K562 (cell line): Measurements from ENCODE around the gene SERPINA1. TPM values are rescaled to one million over a fixed set of nuclear protein-coding genes. Genes with fewer than 3 reads are reported as not detected.

ENCODE experiments used
- ATAC-seq: fragments of 200-7000 bp; cut with Tn5 transposase; 3 replicates; pipeline ENCODE4 v1.9.1; 2020; ENCODE audit warnings: moderate library complexity
- BruUV-seq: library from RNA; stranded (reverse); fragments of 400-500 nt; replicated peaks from 2 replicates; lab custom pipeline; 2021; lab: Mats Ljungman, UMichigan
- CTCF ChIA-PET: fragments of 300-600 bp; formaldehyde crosslinking; extraction: SDS; loops from one replicate; lab custom pipeline; 2021; ENCODE audit warnings: low intra/inter-chr PET ratio; lab: Yijun Ruan, JAX
- POLR2A ChIA-PET: fragments of 300-600, 350-650 bp; sonication (Branson Sonifier 250); formaldehyde crosslinking; extraction: SDS; loops from one replicate; lab custom pipeline; 2021; ENCODE audit warnings: antibody characterized with exemption, inconsistent platforms; lab: Yijun Ruan, JAX
- DNase-seq, 4 experiments: peaks; one replicate each; pipeline versions ENCODE4 v3.0.0 to v3.0.0-alpha.2; 2011 to 2018; ENCODE audit warnings: low spot score in 3 of 4, mixed read lengths in 3 of 4; ENCODE audit errors: extremely low read depth in 1 of 4
- FAIRE-seq: peaks from 2 replicates; lab custom pipeline; 2011; peaks lifted over from hg19 to GRCh38; lab: Jason Lieb, UNC
- H2AFZ ChIP-seq: 2 replicates; pipeline ENCODE4 v1.6.0; 2011; ENCODE audit warnings: low read depth, low read length, control low read depth, inconsistent platforms
- H3K27ac ChIP-seq: fragments of 200-600 bp; 3 replicates; pipeline ENCODE4 v1.8.0; 2011; ENCODE audit warnings: low read depth, mild to moderate bottlenecking, control low read depth, inconsistent platforms, low read length, moderate library complexity, mixed read lengths; ENCODE audit errors: extremely low read depth
- H3K27me3 ChIP-seq, 2 experiments: fragments of 300-600 bp in 1 of 2; 2 replicates in 1 of 2; 3 replicates in 1 of 2; pipeline versions ENCODE4 v1.6.0 to v1.8.0; 2011; ENCODE audit warnings: inconsistent platforms in 2 of 2, low read length in 2 of 2, mild to moderate bottlenecking in 1 of 2, mixed read lengths in 1 of 2, moderate library complexity in 1 of 2; ENCODE audit not compliant: control insufficient read depth in 2 of 2, insufficient read depth in 2 of 2
- H3K36me3 ChIP-seq: fragments of 300-600 bp; 3 replicates; pipeline ENCODE4 v1.8.0; 2011; ENCODE audit warnings: mild to moderate bottlenecking, low read length, inconsistent platforms; ENCODE audit not compliant: control insufficient read depth, insufficient read depth
- H3K4me1 ChIP-seq, 2 experiments: fragments of 200-600 bp in 1 of 2; replicated peaks in 1 of 2; 2 replicates in 1 of 2; 3 replicates in 1 of 2; pipeline versions ENCODE4 v1.5.1 to v1.8.0; 2011; ENCODE audit warnings: inconsistent platforms in 2 of 2, low read length in 2 of 2, mild to moderate bottlenecking in 1 of 2, mixed read lengths in 1 of 2, moderate library complexity in 1 of 2; ENCODE audit not compliant: control insufficient read depth in 2 of 2, insufficient read depth in 2 of 2
- H3K4me2 ChIP-seq: 2 replicates; pipeline ENCODE4 v1.6.1; 2011; ENCODE audit warnings: low read length, control low read depth, inconsistent platforms, mixed read lengths; ENCODE audit not compliant: insufficient read depth
- H3K4me3 ChIP-seq: fragments of 200-600 bp; sonication (generic), shearing (Covaris generic); 2 replicates; pipeline ENCODE4 v1.5.1; 2016; ENCODE audit warnings: control low read depth, inconsistent platforms
- H3K79me2 ChIP-seq: fragments of 200-600 bp; 3 replicates; pipeline ENCODE4 v1.8.0; 2011; ENCODE audit warnings: low read length, inconsistent platforms; ENCODE audit not compliant: control insufficient read depth, insufficient read depth
- H3K9ac ChIP-seq, 2 experiments: 2 replicates each; pipeline versions ENCODE4 v1.6.0 to v1.6.1; 2011; ENCODE audit warnings: low read depth in 2 of 2, low read length in 2 of 2, control low read depth in 1 of 2, inconsistent platforms in 1 of 2, mild to moderate bottlenecking in 1 of 2, mixed read lengths in 1 of 2; ENCODE audit not compliant: insufficient read depth in 1 of 2
- H3K9me1 ChIP-seq: one replicate; pipeline ENCODE4 v1.6.0; 2011; ENCODE audit warnings: inconsistent platforms, mild to moderate bottlenecking, low read length, moderate library complexity; ENCODE audit not compliant: control insufficient read depth, insufficient read depth
- H3K9me3 ChIP-seq: replicated peaks from 2 replicates; pipeline ENCODE4 v1.5.1; 2011; ENCODE audit warnings: low read depth, low read length, inconsistent platforms; ENCODE audit not compliant: control insufficient read depth, insufficient read depth
- H4K20me1 ChIP-seq: replicated peaks from 2 replicates; pipeline ENCODE4 v1.6.1; 2011; ENCODE audit warnings: low read length, inconsistent platforms, mixed read lengths; ENCODE audit not compliant: control insufficient read depth, insufficient read depth
- CHD1 ChIP-seq: fragments of 200-600 bp; sonication (generic); IDR thresholded peaks from one replicate; pipeline ENCODE4 v1.6.1; 2012; ENCODE audit warnings: mild to moderate bottlenecking, moderate library complexity, low read length, inconsistent platforms
- ID3 ChIP-seq, 2 experiments: fragments of 250-450 bp in 1 of 2; fragments of 450-650 bp in 1 of 2; sonication (Bioruptor Pico) in 1 of 2; IDR thresholded peaks; 2 replicates each; pipeline versions ENCODE4 v1.6.1 to v1.8.0; 2016 to 2021; ENCODE audit warnings: mild to moderate bottlenecking in 2 of 2, moderate library complexity in 2 of 2, missing compliant biosample characterization in 1 of 2, missing genetic modification characterization in 1 of 2
- KDM5B ChIP-seq: fragments of 200-600 bp; sonication (generic); IDR thresholded peaks from 2 replicates; pipeline ENCODE4 v1.6.1; 2012; ENCODE audit warnings: low read depth, mild to moderate bottlenecking, moderate library complexity, low read length, control low read depth, inconsistent platforms; ENCODE audit not compliant: insufficient replicate concordance
- RAD21 ChIP-seq, 2 experiments: fragments of 250-450 bp in 1 of 2; fragments of 450-650 bp in 1 of 2; sonication (Bioruptor Pico) in 1 of 2; formaldehyde crosslinking in 1 of 2; IDR thresholded peaks in 1 of 2; conservative IDR thresholded peaks in 1 of 2; 2 replicates each; pipeline versions ENCODE4 v1.4.0 to v1.8.0; 2020 to 2022; ENCODE audit warnings: mild to moderate bottlenecking in 2 of 2, moderate library complexity in 1 of 2
- SAFB2 ChIP-seq: fragments of 200-400 bp; formaldehyde crosslinking; IDR thresholded peaks from 2 replicates; pipeline ENCODE4 v1.6.1; 2018; ENCODE audit warnings: borderline replicate concordance, low read length, low read depth, moderate library complexity; ENCODE audit not compliant: severe bottlenecking
- YBX1 ChIP-seq: fragments of 450-650 bp; IDR thresholded peaks from 2 replicates; pipeline ENCODE4 v1.7.1; 2016; ENCODE audit warnings: mild to moderate bottlenecking
- ZNF140 ChIP-seq: fragments of 250-450 bp; sonication (Bioruptor Pico); IDR thresholded peaks from 2 replicates; pipeline ENCODE4 v1.8.0; 2021; ENCODE audit warnings: moderate library complexity, mild to moderate bottlenecking, inconsistent platforms
- ZNF318 ChIP-seq, 2 experiments: fragments of 450-650 bp; IDR thresholded peaks; 2 replicates each; pipeline ENCODE4 v1.6.1; 2016; ENCODE audit warnings: mild to moderate bottlenecking in 2 of 2, borderline replicate concordance in 1 of 2, low read depth in 1 of 2, moderate library complexity in 1 of 2
- ZNF347 ChIP-seq: fragments of 450-650 bp; formaldehyde crosslinking; IDR thresholded peaks from 2 replicates; pipeline ENCODE4 v1.4.0; 2020; ENCODE audit warnings: low read depth, mild to moderate bottlenecking, moderate library complexity
- ZNF512 ChIP-seq: IDR thresholded peaks from 2 replicates; pipeline ENCODE4 v1.6.1; 2016; ENCODE audit warnings: missing genetic modification characterization, missing compliant biosample characterization
- ZNF668 ChIP-seq: fragments of 250-450 bp; sonication (Bioruptor Pico); IDR thresholded peaks from 2 replicates; pipeline ENCODE4 v1.8.0; 2022; ENCODE audit warnings: mild to moderate bottlenecking, inconsistent platforms
- ZNF79 ChIP-seq: fragments of 250-450 bp; sonication (Bioruptor Pico); IDR thresholded peaks from 2 replicates; pipeline ENCODE4 v1.4.0; 2020; ENCODE audit warnings: low read depth, mild to moderate bottlenecking, moderate library complexity
- WGBS: fragments of 100-300 bp; shearing (Covaris generic); methylation state at CpG from one replicate; pipeline ENCODE4 v1.1.6; 2016; ENCODE audit warnings: low coverage, mixed read lengths; ENCODE audit not compliant: insufficient coverage; ENCODE audit errors: missing lambda C conversion rate; 5-methylcytosine and 5-hydroxymethylcytosine counted together
- in situ Hi-C: fragments of 300-500 bp; cut with MboI; formaldehyde crosslinking; loops from 4 replicates; pipeline ENCODE4 v1.15.0; 2018; ENCODE audit warnings: inconsistent platforms, mixed read lengths
- intact Hi-C: fragments of 100-400 bp; cut with micrococcal nuclease; formaldehyde crosslinking; loops from 2 replicates; pipeline ENCODE4 v1.14.2; 2022
- polyA plus RNA-seq, 8 experiments: library from polyadenylated mRNA; depleted of rRNA in 4 of 8; stranded (reverse) in 5 of 8; unstranded in 3 of 8; fragments of >200 nt; fragmentation: Nextera tagmentation in 2 of 8; fragmentation: Illumina TruSeq in 1 of 8; extraction: Ambion mirVana in 2 of 8; extraction: Trizol in 1 of 8; gene quantifications; 2 replicates each; pipeline versions ENCODE4 v1.2.1 to v1.2.3, GENCODE V29; 2011 to 2014; ENCODE audit warnings: inconsistent platforms in 1 of 8, missing spikeins in 1 of 8
- total RNA-seq, 7 experiments: library from RNA; depleted of rRNA in 6 of 7; stranded (reverse); fragments of >200 nt in 6 of 7; fragmentation: Illumina TruSeq in 2 of 7; extraction: Trizol in 2 of 7; gene quantifications; 2 replicates each; pipeline versions ENCODE4 v1.2.1 to v1.2.3, GENCODE V29; 2011 to 2021; ENCODE audit warnings: low replicate concordance in 1 of 7

The SERPINA1 gene
- total and polyA plus RNA-seq, 9 of the 15 experiments (the other 6 are each of a cell fraction or from before 2014, with no cell fraction given): 4.1 TPM; not detected in 8

GRCh38 chr14:94337274-94337673 lies 51.1 kb downstream of the SERPINA1 start:
- intact Hi-C loops (no loop called here), in situ Hi-C loops (no loop called here)
- Histone ChIP-seq H3K4me1 (no peaks in the 10 kb centered on the region), H3K36me3 (no peaks in the 10 kb centered on the region), H3K4me2 (no peak overlapping the region), H4K20me1 (no peaks in the 10 kb centered on the region), H3K79me2 (no peaks in the 10 kb centered on the region), H2AFZ (no peak overlapping the region), H3K4me3 (no peak overlapping the region), H3K27ac (no peak overlapping the region), H3K9ac (no peak overlapping the region), H3K9me1 (no peaks in the 10 kb centered on the region), H3K9me3 (no peaks in the 10 kb centered on the region), H3K27me3 (no peaks in the 10 kb centered on the region)
- no TSS peak for BruUV-seq
- ATAC-seq: no peak
- 4% methylated on average over 6 of the region's 6 CpGs for WGBS
- FAIRE-seq: no peak
- no peak for DNase-seq
- ChIA-PET POLR2A (no interaction called here), CTCF (no interaction called here)
- TF ChIP-seq ZNF140 (CRISPR knock-in tag) (no peak), RAD21 (CRISPR knock-in tag; conservative IDR thresholded peaks at IDR 0.05 in 1 of 2, IDR thresholded peaks at IDR 0.05 in 1 of 2) (no peak), YBX1 (no peak), ZNF668 (CRISPR knock-in tag) (no peak), ZNF347 (CRISPR knock-in tag) (no peak), CHD1 (no peak), ZNF512 (tag) (no peak), ZNF79 (no peak), ZNF318 (IDR thresholded peaks at IDR 0.05; ENCODE audit: borderline replicate concordance in 1 of 2, low read depth in 1 of 2) (no peak), ID3 (CRISPR knock-in tag; IDR thresholded peaks at IDR 0.05) (no peak), ID3 (tag; IDR thresholded peaks at IDR 0.05) (no peak), KDM5B (no peak), SAFB2 (no peak)
